Stomach (tissue), 4 donors: ENCODE results near the gene IGSF21.

Source experiments
- POLR2A ChIP-seq, 4 donors: fragments of 450-650 bp; IDR thresholded peaks; one replicate each; pipeline ENCODE4 v1.6.1; 2016; ENCODE audit warnings: antibody characterized with exemption in 4 of 4, control low read depth in 2 of 4, mild to moderate bottlenecking in 1 of 4, moderate library complexity in 1 of 4
- POLR2AphosphoS5 ChIP-seq, 3 donors: sonication (generic); formaldehyde crosslinking; IDR thresholded peaks; one replicate each; pipeline ENCODE4 v1.6.1; 2016; ENCODE audit warnings: antibody characterized with exemption in 3 of 3
- TF ChIP-seq, protein P1 (sequence below), 7 experiments: fragments of 450-650 bp in 4 of 7; fragments of 200-600 bp in 3 of 7; sonication (generic) in 3 of 7; IDR thresholded peaks; one replicate each; pipeline ENCODE4 v1.5.1; 2016 to 2019; ENCODE audit warnings: antibody characterized with exemption in 7 of 7, control low read depth in 2 of 7, mild to moderate bottlenecking in 1 of 7

DNA sequence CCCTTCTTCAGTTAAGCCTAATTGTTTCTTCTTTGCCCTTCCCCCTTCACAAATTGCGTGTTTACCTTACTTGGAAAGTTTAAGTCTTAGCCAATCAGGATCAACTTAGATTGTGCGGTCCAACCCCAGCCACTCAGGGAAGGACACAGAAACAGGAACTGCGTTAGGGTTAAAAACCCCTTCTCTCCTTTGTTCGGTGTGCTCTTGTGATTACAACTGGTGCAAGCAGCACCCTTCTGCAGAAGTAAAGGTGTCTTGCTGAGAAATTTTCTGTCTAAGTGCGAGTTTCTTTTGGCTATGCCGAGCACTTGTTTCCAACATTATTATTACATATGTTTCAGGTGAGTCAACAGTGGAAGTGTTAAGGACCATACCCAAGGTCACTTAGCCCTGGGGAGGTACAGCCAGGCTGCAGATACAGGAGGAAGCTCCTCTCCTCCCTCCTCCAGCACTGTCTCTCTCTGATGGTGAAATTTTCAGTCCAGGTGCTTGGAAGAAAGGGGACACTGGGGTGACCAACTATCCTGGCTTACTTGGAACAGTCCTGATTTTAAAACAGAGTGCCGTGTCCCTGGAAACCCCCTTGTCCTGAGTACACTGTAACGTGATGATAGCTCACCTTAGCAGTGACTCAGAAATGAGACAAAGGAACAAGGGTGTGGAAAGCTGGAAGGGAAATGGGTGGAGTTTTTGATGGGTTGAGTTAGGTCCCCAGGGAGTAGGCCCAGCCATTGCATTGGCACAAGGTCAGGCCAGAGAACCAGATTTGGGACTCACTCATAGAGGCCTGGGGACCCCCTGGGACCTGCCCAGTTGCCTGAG is 304.4 kb downstream of the IGSF21 start:
- no peak for TF ChIP-seq POLR2A (IDR thresholded peaks at IDR 0.05)
- TF ChIP-seq, protein P1, sequence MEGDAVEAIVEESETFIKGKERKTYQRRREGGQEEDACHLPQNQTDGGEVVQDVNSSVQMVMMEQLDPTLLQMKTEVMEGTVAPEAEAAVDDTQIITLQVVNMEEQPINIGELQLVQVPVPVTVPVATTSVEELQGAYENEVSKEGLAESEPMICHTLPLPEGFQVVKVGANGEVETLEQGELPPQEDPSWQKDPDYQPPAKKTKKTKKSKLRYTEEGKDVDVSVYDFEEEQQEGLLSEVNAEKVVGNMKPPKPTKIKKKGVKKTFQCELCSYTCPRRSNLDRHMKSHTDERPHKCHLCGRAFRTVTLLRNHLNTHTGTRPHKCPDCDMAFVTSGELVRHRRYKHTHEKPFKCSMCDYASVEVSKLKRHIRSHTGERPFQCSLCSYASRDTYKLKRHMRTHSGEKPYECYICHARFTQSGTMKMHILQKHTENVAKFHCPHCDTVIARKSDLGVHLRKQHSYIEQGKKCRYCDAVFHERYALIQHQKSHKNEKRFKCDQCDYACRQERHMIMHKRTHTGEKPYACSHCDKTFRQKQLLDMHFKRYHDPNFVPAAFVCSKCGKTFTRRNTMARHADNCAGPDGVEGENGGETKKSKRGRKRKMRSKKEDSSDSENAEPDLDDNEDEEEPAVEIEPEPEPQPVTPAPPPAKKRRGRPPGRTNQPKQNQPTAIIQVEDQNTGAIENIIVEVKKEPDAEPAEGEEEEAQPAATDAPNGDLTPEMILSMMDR (IDR thresholded peaks at IDR 0.05), result no peak
- TF ChIP-seq POLR2AphosphoS5 (IDR thresholded peaks at IDR 0.05), result no peak
